GM12878 (cell line): ENCODE results near the gene NGB. TPM values are rescaled to one million over a fixed set of nuclear protein-coding genes. Genes with fewer than 3 reads are reported as not detected.

Experiments
- ATAC-seq: fragments of 200-7000 bp; cut with Tn5 transposase; 3 replicates; pipeline ENCODE4 v1.9.1; 2020; ENCODE audit warnings: mild to moderate bottlenecking, moderate library complexity
- BruUV-seq: library from RNA; stranded (reverse); fragments of 400-500 nt; replicated peaks from 2 replicates; lab custom pipeline; 2021; lab: Mats Ljungman, UMichigan
- CTCF ChIA-PET: fragments of 300-600 bp; sonication (Branson Sonifier 250); formaldehyde crosslinking; extraction: SDS; loops from one replicate; lab custom pipeline; 2021; ENCODE audit warnings: inconsistent platforms; lab: Yijun Ruan, JAX
- POLR2A ChIA-PET: fragments of 350-600 bp; formaldehyde crosslinking; extraction: SDS; loops from one replicate; lab custom pipeline; 2021; ENCODE audit warnings: inconsistent platforms; lab: Charles Lee
- RAD21 ChIA-PET: fragments of 300-600 bp; sonication (Branson Sonifier 250); formaldehyde crosslinking; loops from one replicate; lab custom pipeline; 2023; ENCODE audit warnings: antibody characterized with exemption; ENCODE audit not compliant: unreplicated experiment; lab: Charles Lee
- SMC1A ChIA-PET: fragments of 300-600 bp; sonication (Branson Sonifier 250); formaldehyde crosslinking; loops from one replicate; lab custom pipeline; 2023; ENCODE audit not compliant: unreplicated experiment, uncharacterized antibody; lab: Charles Lee
- DNase-seq: peaks from one replicate; pipeline ENCODE4 v3.0.0-alpha.2; 2011; ENCODE audit warnings: low read depth, low spot score
- FAIRE-seq: peaks from 3 replicates; lab custom pipeline; 2011; peaks lifted over from hg19 to GRCh38; lab: Jason Lieb, UNC
- H2AFZ ChIP-seq: 2 replicates; pipeline ENCODE4 v1.6.0; 2011; ENCODE audit warnings: low read depth, low read length, control low read depth; ENCODE audit not compliant: control insufficient read depth
- H3K27ac ChIP-seq: 2 replicates; pipeline ENCODE4 v1.5.1; 2011; ENCODE audit warnings: control low read depth; ENCODE audit not compliant: control insufficient read depth, insufficient read depth
- H3K27me3 ChIP-seq, 2 experiments: replicated peaks in 1 of 2; 2 replicates each; pipeline versions ENCODE4 v1.6.0 to v1.6.1; 2011; ENCODE audit warnings: low read length in 1 of 2; ENCODE audit not compliant: control insufficient read depth in 2 of 2, insufficient read depth in 2 of 2
- H3K36me3 ChIP-seq, 2 experiments: 2 replicates each; pipeline ENCODE4 v1.5.1; 2011; ENCODE audit warnings: low read length in 1 of 2; ENCODE audit not compliant: control insufficient read depth in 2 of 2, insufficient read depth in 2 of 2
- H3K4me1 ChIP-seq: 2 replicates; pipeline ENCODE4 v1.6.1; 2011; ENCODE audit warnings: mild to moderate bottlenecking, low read length, moderate library complexity, mixed read lengths; ENCODE audit not compliant: control insufficient read depth, insufficient read depth
- H3K4me2 ChIP-seq: 2 replicates; pipeline ENCODE4 v1.6.0; 2011; ENCODE audit warnings: control low read depth; ENCODE audit not compliant: control insufficient read depth, insufficient read depth
- H3K4me3 ChIP-seq: fragments of 200-600 bp; sonication (generic); 2 replicates; pipeline ENCODE4 v1.5.1; 2016
- H3K79me2 ChIP-seq: 2 replicates; pipeline ENCODE4 v1.6.0; 2011; ENCODE audit warnings: low read length; ENCODE audit not compliant: control insufficient read depth, insufficient read depth
- H3K9ac ChIP-seq: 2 replicates; pipeline ENCODE4 v1.8.0; 2011; ENCODE audit warnings: low read length, control low read depth, mixed read lengths; ENCODE audit not compliant: control insufficient read depth, insufficient read depth
- H3K9me3 ChIP-seq: replicated peaks from 3 replicates; pipeline ENCODE4 v1.5.1; 2011; ENCODE audit warnings: mild to moderate bottlenecking, low read length; ENCODE audit not compliant: control insufficient read depth, insufficient read depth
- H4K20me1 ChIP-seq: 2 replicates; pipeline ENCODE4 v1.6.0; 2011; ENCODE audit not compliant: control insufficient read depth, insufficient read depth
- ATF7 ChIP-seq: fragments of 450-650 bp; IDR thresholded peaks from 2 replicates; pipeline ENCODE4 v1.6.1; 2016; ENCODE audit warnings: low read depth, mild to moderate bottlenecking
- CBX3 ChIP-seq: fragments of 200-600 bp; sonication (generic); IDR thresholded peaks from 2 replicates; pipeline ENCODE4 v1.6.1; 2016; ENCODE audit warnings: low read depth, borderline replicate concordance
- CREB1 ChIP-seq: IDR thresholded peaks from 2 replicates; pipeline ENCODE4 v1.6.1; 2012; ENCODE audit warnings: low read depth, mild to moderate bottlenecking, inconsistent platforms
- HDAC6 ChIP-seq: fragments of 200-600 bp; sonication (generic); IDR thresholded peaks from one replicate; pipeline ENCODE4 v1.8.0; 2017; ENCODE audit warnings: antibody characterized with exemption; ENCODE audit not compliant: unreplicated experiment
- IKZF2 ChIP-seq, 2 experiments: fragments of 450-650 bp; IDR thresholded peaks; 2 replicates each; pipeline ENCODE4 v1.6.1; 2017; ENCODE audit warnings: mild to moderate bottlenecking in 2 of 2, moderate library complexity in 2 of 2
- JUND ChIP-seq: IDR thresholded peaks from 2 replicates; pipeline ENCODE4 v1.6.1; 2012; ENCODE audit warnings: low read depth, mild to moderate bottlenecking, low read length, improper control_type of control experiment, moderate library complexity
- NBN ChIP-seq: fragments of 450-650 bp; IDR thresholded peaks from 2 replicates; pipeline ENCODE4 v1.6.1; 2016
- SP1 ChIP-seq: IDR thresholded peaks from one replicate; pipeline ENCODE4 v1.6.1; 2011; ENCODE audit warnings: low read depth, low read length
- TBL1XR1 ChIP-seq: IDR thresholded peaks from 2 replicates; pipeline ENCODE4 v1.6.1; 2012; ENCODE audit warnings: low read depth, low read length, improper control_type of control experiment
- YY1 ChIP-seq: IDR thresholded peaks from 2 replicates; pipeline ENCODE4 v1.6.1; 2011; ENCODE audit warnings: low read depth, mild to moderate bottlenecking, low read length
- ZBED1 ChIP-seq: IDR thresholded peaks from 2 replicates; pipeline ENCODE4 v1.6.1; 2016; ENCODE audit warnings: borderline replicate concordance
- ZNF274 ChIP-seq: IDR thresholded peaks from one replicate; pipeline ENCODE4 v1.8.0; 2011; ENCODE audit not compliant: insufficient read length, insufficient read depth
- ZNF384 ChIP-seq: IDR thresholded peaks from 2 replicates; pipeline ENCODE4 v1.6.1; 2012; ENCODE audit warnings: low read depth, mild to moderate bottlenecking, low read length, improper control_type of control experiment, borderline replicate concordance
- WGBS: methylation state at CpG from one replicate; pipeline ENCODE4 v1.1.6; 2016; ENCODE audit warnings: low lambda C conversion rate; ENCODE audit not compliant: insufficient replicate concordance, insufficient coverage; ENCODE audit errors: missing lambda C conversion rate; 5-methylcytosine and 5-hydroxymethylcytosine counted together
- in situ Hi-C: fragments of 300-500 bp; cut with MboI; formaldehyde crosslinking; loops from 9 replicates; pipeline ENCODE4 v1.14.3; 2018; ENCODE audit warnings: mixed read lengths
- intact Hi-C: fragments of 100-400 bp; cut with micrococcal nuclease; formaldehyde crosslinking; loops from one replicate; pipeline ENCODE4 v1.14.2; 2022; ENCODE audit not compliant: unreplicated experiment
- polyA plus RNA-seq, 11 experiments: library from polyadenylated mRNA; depleted of rRNA in 4 of 11; unstranded in 6 of 11; stranded (reverse) in 5 of 11; fragments of >200 nt; fragmentation: Nextera tagmentation in 4 of 11; fragmentation: Illumina TruSeq in 1 of 11; extraction: Ambion mirVana in 4 of 11; extraction: Trizol in 1 of 11; gene quantifications; 1 replicate in 1 of 11; 2 replicates in 10 of 11; pipeline versions ENCODE4 v1.2.1 to v1.2.3, GENCODE V29; 2011 to 2016; ENCODE audit warnings: inconsistent platforms in 2 of 11, missing spikeins in 2 of 11, low read depth in 1 of 11
- total RNA-seq, 4 experiments: library from RNA; depleted of rRNA in 3 of 4; stranded (reverse); fragments of >200 nt in 3 of 4; fragmentation: Illumina TruSeq in 1 of 4; extraction: Trizol in 1 of 4; gene quantifications; 2 replicates each; pipeline versions ENCODE4 v1.2.1 to v1.2.3, GENCODE V29; 2013 to 2021
- TF ChIP-seq, protein P1 (sequence below): fragments of 450-650 bp; IDR thresholded peaks from 2 replicates; pipeline ENCODE4 v1.6.1; 2018; ENCODE audit warnings: mild to moderate bottlenecking, low read depth, moderate library complexity; ENCODE audit not compliant: partially characterized antibody

Gene NGB
- total and polyA plus RNA-seq, 10 of the 15 experiments (the other 5 are each of a cell fraction or from before 2014, with no cell fraction given): 0.19 TPM; not detected in 9

DNA sequence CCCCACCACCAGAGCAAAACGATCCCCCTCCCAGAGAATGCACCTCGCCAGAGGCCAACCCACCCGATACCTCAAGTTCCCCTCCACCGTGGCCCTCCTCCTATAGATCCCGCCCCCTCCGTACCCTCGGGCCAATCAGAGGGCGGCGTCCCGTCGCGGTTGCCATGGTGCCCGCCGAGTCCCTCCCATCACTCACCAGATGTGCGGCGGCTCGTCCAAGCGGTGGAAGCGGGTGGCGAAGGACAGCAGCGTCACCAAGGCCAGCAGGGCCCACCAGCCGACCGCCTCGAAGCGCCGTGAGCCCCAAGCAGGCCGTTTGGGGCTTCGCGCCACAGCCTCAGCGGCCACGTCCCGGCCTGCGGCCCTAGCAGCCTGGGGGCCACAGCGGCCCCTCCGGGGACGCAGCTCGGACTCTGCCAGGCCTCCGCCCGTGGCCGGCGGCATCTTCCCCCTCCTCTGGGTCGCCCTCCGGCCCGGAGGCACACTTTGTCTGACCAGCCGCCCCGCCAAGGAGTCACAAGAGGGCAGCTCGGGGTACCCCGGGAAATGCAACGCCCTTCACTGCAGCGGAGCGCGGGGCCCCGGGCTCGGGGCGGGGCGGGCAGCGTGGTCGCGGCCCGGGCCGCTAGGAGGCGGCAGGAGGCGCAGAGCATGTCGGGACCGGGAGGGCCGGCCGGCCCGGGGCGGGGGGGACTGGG, 49.4 kb upstream of the NGB start, which contains the start of gene POMT2 (continued):
- TF ChIP-seq NBN (no peak), SP1 (peak; percentile 67), CREB1 (peak; percentile 11; the same call in 1 of the 2 replicates), HDAC6 (no peak)

DNA sequence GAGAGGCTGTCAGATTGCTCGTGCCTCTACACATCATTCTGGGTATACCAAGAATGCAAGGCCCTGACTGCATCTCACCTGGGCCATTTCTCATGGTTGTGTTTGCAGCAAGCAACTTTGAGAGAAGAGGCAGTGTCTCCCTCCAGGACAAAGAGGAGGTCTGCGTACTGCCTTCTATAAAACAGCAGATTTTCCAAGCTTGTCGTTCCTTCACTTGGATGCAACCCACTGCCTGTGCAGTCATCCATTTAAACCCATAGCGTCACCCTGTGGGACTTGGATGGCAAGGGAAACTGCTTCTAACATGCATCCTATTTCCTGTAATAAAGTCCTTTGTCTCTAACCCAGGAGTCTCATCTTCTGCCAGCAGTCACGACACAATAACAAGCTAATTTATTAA, 48.4 kb upstream of the NGB start:
- Histone ChIP-seq H3K79me2 (peaks cover 5% of the 10 kb centered on the region; the same call in 1 of the 2 replicates), H3K4me1 (peaks cover 4% of the 10 kb centered on the region; the same call in 1 of the 2 replicates), H3K9me3 (no peaks in the 10 kb centered on the region), H2AFZ (no peak overlapping the region), H3K4me3 (no peak overlapping the region), H3K36me3 (no peaks in the 10 kb centered on the region; a peak in 1 of 4 replicates), H3K27me3 (no peaks in the 10 kb centered on the region), H3K4me2 (peak overlapping the region; percentile 93), H4K20me1 (no peaks in the 10 kb centered on the region), H3K27ac (no peak overlapping the region), H3K9ac (no peak overlapping the region)
- no peak for FAIRE-seq
- WGBS: 72% methylated on average over 5 of the region's 5 CpGs
- POLR2A ChIA-PET: no interaction called here
- BruUV-seq: no TSS peak
- intact Hi-C loops: loop anchor here (5.0 kb wide), 1 partner anchor 447 kb away; no protein-coding TSS in a partner anchor
- RAD21 ChIA-PET: interaction anchor here (0.7 to 1.0 kb wide), 2 partner anchors 140 to 222 kb away, joined by 3 read pairs; no protein-coding TSS in a partner anchor
- in situ Hi-C loops: loop anchor here (5.0 kb wide), 2 partner anchors 167 to 452 kb away; no protein-coding TSS in a partner anchor
- CTCF ChIA-PET: interaction anchor here (1.0 to 1.6 kb wide), 5 partner anchors 10 to 220 kb away, joined by 3 to 4 read pairs (median 3); no protein-coding TSS in a partner anchor
- no peak for DNase-seq
- no peak for ATAC-seq
- SMC1A ChIA-PET: interaction anchor here (0.7 to 1.4 kb wide), 6 partner anchors 16 to 235 kb away, joined by 3 to 4 read pairs (median 3); partner anchors contain the start of genes SAMD15 and TMED8
- TF ChIP-seq CBX3: no peak
- TF ChIP-seq, protein P1, sequence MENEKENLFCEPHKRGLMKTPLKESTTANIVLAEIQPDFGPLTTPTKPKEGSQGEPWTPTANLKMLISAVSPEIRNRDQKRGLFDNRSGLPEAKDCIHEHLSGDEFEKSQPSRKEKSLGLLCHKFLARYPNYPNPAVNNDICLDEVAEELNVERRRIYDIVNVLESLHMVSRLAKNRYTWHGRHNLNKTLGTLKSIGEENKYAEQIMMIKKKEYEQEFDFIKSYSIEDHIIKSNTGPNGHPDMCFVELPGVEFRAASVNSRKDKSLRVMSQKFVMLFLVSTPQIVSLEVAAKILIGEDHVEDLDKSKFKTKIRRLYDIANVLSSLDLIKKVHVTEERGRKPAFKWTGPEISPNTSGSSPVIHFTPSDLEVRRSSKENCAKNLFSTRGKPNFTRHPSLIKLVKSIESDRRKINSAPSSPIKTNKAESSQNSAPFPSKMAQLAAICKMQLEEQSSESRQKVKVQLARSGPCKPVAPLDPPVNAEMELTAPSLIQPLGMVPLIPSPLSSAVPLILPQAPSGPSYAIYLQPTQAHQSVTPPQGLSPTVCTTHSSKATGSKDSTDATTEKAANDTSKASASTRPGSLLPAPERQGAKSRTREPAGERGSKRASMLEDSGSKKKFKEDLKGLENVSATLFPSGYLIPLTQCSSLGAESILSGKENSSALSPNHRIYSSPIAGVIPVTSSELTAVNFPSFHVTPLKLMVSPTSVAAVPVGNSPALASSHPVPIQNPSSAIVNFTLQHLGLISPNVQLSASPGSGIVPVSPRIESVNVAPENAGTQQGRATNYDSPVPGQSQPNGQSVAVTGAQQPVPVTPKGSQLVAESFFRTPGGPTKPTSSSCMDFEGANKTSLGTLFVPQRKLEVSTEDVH: no peak
- TF ChIP-seq ZNF274: no peak
- no peak for TF ChIP-seq ATF7
- no peak for TF ChIP-seq IKZF2 (IDR thresholded peaks at IDR 0.05)
- TF ChIP-seq YY1: no peak
- no peak for TF ChIP-seq ZNF384
- no peak for TF ChIP-seq ZBED1
- no peak for TF ChIP-seq TBL1XR1
- TF ChIP-seq JUND: no peak
- TF ChIP-seq, all 136 proteins: peak for 0
